ENCODE results near the gene IFNA5.

IFNA5 gene

GRCh38 chr9:21294364-21294774 is 10.7 kb downstream of the IFNA5 start:
- no peak for DNase-seq (ENCODE audit: low read depth in 2 of 2)

GRCh38 chr9:21289848-21290247 is 15.3 kb downstream of the IFNA5 start:
- DNase-seq (ENCODE audit: low read depth in 2 of 2), result no peak

- DNase-seq (ENCODE audit: low read depth in 2 of 2), result no peak
Measured at GRCh38 chr9:21287280-21287679, 17.8 kb downstream of the IFNA5 start.

GRCh38 chr9:21286659-21287058 is 18.5 kb downstream of the IFNA5 start:
- DNase-seq (ENCODE audit: low read depth in 2 of 2), result no peak

GRCh38 chr9:21286099-21286498 is 19.0 kb downstream of the IFNA5 start:
- DNase-seq (ENCODE audit: low read depth in 2 of 2), result no peak

GRCh38 chr9:21281275-21281674 is 23.8 kb downstream of the IFNA5 start:
- no peak for DNase-seq (ENCODE audit: low read depth in 2 of 2)

- no peak for DNase-seq (ENCODE audit: low read depth in 2 of 2)
Measured at GRCh38 chr9:21268347-21268657, 36.8 kb downstream of the IFNA5 start.

GRCh38 chr9:21267485-21268346 is 37.4 kb downstream of the IFNA5 start:
- no peak for DNase-seq (ENCODE audit: low read depth in 2 of 2)

- no peak for DNase-seq (ENCODE audit: low read depth in 2 of 2)
Measured at GRCh38 chr9:21266733-21267484, 38.2 kb downstream of the IFNA5 start.

- DNase-seq (ENCODE audit: low read depth in 2 of 2), result no peak
Measured at GRCh38 chr9:21265421-21266189, 39.5 kb downstream of the IFNA5 start.

GRCh38 chr9:21255538-21256212 is 49.4 kb downstream of the IFNA5 start:
- no peak for DNase-seq (ENCODE audit: low read depth in 2 of 2)

Data from stimulated activated CD4-positive, alpha-beta T cell treated with anti-CD3 and anti-CD28 coated beads, Interleukin-1b, Interleukin-23, amount 100 ng/mL, for 4 hours (primary cell).